Medulla oblongata (tissue), 1 donor: ENCODE measurements around the gene ZFYVE26.
A peak's percentile ranks its signal among the peaks of the same experiment; 100 is the strongest.
"Not testable (repeated sequence)": the region's sequence is repeated elsewhere in the genome, so short reads cannot be mapped to it uniquely, and the experiment has no call there.

ENCODE experiments used
- DNase-seq: peaks from one replicate; pipeline ENCODE4 v3.0.0-alpha.2; 2015; ENCODE audit errors: extremely low spot score

The ZFYVE26 gene

DNA sequence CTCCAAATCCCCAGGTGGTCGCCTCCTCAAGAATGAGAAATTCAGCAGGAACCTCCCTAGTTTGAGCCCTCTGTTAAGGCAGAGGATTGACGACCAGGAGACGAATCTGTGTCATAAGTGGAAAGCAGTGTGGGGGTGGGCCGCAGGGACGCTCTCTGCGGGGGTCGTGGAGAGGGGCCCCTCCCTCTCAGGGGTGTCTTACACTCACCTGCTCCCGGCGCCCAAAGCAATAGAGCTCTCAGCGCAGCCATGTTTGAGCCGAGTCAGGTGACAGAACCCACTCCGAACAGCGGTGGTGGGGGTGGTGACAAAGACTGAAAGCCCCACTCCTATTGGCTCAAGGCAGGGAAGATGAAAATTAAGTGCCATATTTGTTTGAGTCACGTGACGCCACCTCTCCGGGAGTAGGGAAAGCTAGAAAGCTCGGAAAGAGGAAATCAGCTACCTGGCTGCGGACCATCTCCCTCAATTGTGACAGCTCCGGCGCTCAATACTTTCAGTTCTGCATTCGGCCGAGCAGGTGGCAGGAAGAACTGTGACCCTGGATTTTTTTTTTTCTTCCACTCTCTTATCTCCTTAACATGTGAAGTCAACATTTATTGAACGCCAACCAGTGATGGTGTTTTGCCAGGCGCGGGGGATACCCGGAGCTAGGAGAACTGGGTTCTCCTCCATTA lies at the start of gene ZFYVE26:
ZFYVE26 (minus strand) TSS at position 265 of the 677 bp plus-strand sequence. CDS start 627 bp downstream, outside the sequence.
- DNase-seq = peak; percentile 98

DNA sequence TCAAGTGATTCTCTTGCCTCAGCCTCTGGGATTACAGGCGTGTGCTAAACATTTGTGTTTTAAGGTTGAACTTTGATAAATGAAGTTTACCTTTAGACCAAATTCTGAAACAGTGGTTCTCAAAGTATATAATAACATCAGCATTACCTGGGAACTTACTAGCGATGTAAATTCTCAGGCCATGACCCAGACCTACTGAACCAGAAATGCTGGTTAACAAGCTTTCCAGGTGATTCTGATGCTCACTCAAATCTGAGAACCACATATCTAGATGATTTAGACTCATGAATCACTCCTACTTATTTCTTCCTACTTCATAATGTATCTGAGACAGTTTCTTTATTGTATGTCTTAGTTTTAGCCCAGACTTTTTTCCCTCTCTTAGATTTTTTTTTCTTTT lies 46.8 kb upstream of the ZFYVE26 start:
- no peak for DNase-seq

DNA sequence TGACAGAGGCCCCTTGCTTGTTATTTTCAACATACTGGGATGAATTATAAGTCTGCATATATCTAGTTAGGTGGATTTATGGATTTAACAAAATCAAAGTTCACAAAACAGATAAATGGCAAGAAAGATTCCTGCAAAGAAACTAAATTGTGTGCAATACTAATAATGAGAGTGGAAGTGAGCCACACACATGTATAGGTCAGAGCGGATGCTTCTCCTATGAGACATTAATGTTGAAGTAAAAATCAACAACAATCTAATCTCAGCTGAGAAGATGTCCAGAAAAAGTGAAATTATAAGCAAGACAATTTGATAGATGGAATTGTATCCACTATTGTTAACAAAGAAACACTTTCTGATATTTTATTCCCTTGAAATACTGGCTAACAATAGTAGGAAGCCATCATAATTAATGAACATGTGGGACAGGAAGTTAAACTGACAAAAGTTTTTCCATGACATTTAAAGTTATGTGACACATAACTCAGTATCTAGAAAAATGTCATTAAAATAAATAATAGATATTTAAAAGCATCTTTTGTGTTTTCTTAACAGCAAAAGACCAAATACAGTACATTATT lies 42.9 kb upstream of the ZFYVE26 start:
- no peak for DNase-seq

DNA sequence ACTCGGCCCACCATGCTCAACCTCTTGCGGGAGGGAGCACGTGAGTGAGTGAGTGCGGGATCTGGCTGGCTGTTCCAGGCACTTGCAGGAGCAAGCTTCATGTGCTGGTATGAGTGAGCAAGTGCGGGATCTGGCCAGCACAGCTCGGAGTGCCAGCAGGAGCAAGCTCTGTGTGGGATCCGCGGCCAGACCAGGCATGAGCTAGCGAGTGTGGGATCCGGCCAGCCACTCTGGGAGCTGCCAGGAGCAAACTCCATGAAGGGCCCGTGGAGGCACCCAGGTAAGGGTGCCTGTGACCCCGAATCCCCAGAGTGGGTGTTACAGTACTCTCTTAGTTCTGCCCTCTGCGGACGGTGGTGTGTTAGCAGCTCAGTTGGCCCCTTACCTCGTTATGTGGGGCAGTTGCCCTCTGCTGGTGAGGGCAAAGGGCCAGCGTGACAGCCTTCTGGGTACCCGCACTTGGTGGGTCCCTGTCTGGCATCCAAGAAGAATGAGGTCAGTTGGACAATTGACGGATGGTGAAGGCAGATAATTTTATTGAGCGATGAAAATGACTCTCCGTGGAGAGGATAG lies 41.5 kb upstream of the ZFYVE26 start:
- no peak for DNase-seq

DNA sequence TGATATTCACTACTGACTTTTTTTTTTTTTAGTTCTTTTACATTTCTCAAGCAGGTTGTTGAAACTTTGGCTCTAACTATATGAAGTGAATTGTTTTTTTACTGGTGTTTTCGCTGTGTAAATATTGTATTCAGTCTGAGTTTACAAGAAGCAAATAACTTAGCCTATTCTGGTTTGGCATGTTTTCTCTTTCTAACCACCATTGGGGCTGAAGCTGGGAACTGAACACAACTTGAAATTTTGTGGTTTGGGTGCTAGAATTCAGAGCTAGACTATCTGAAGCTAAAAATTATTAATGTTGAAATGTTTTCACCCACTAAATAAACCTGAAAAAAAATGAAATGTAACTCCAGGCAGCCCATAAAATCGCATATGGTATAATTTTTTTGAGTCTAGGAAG lies 40.4 kb upstream of the ZFYVE26 start:
- no peak for DNase-seq

DNA sequence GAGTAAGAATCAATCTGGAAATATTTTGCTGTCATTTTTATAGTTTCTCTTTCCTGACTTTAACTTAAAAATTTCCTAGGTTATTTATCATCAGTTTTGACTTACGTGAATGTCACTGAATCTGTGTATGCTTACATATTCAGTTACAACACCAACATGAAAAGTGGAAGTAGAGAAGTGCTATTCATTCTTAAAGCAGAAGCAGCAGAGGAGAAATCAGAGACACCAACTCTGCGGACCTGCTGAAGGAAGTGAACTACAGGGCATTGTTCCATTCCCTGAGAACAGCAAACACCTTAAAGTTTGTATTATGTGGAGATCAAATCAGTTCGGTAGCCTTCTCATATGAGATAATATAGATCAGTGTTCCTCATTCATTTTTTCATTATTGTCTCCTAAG lies 37.3 kb upstream of the ZFYVE26 start:
- peak; percentile 38 for DNase-seq

DNA sequence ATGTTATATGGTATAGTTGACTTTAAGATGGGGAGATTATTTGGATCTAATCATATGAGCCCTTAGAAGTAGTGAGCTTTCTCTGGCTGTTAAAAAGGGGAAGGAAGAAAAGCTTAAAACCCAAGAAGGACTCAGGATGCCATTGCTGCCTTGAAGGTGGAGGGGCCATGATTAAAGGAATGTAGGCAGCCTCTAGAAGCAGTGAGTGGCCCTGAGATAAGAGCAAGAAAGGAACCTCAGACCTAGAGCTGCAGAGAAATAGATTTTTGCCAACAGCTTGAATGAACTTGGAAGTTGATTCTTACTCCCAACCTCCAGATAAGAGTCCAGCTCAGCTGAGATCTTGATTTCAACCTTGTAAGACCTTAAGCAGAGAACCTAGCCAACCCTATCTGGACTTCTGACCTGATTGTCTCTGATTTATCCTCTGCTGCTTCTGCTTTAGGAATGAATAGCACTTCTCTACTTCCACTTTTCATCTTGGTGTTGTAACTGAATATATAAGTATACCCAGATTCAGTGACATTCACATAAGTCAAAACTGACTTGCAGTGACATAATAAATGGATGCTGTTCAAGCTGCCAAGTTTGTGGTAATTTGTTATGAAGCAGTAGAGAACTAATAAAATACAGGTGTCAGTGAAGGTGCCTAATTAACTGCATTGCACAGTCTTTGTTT lies 36.7 kb upstream of the ZFYVE26 start:
- peak; percentile 14 for DNase-seq

DNA sequence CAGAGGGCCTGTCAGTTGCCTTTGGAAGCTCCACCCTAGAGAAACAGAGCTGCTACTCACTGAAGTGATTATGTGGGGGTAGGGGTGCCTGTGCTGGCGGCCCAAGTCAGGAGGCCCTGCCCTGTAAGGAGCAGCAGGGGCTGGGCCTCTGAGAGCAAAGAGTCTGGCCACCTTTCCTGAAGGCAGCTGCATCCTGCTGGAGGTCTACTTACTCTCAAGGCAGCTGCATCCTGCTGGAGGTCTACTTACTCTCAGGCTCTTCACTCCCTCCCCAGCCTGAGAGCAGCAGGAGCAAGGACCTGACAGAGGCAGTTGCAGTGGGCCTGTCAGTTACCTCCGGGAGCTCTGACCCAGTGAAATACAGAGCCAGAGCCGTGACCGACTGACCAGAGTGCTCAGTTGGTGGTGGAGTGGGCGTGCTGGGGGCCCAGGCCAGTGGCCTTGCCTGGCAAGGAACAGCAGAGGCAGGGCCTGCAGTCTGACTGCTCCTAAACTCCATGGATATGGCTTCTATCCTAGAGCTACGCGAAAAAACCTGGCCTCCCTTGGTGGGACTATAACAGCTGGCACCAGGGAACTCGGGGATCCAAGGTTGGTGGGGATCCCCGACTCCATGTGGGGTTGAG lies 35.5 kb upstream of the ZFYVE26 start:
- DNase-seq = no peak

DNA sequence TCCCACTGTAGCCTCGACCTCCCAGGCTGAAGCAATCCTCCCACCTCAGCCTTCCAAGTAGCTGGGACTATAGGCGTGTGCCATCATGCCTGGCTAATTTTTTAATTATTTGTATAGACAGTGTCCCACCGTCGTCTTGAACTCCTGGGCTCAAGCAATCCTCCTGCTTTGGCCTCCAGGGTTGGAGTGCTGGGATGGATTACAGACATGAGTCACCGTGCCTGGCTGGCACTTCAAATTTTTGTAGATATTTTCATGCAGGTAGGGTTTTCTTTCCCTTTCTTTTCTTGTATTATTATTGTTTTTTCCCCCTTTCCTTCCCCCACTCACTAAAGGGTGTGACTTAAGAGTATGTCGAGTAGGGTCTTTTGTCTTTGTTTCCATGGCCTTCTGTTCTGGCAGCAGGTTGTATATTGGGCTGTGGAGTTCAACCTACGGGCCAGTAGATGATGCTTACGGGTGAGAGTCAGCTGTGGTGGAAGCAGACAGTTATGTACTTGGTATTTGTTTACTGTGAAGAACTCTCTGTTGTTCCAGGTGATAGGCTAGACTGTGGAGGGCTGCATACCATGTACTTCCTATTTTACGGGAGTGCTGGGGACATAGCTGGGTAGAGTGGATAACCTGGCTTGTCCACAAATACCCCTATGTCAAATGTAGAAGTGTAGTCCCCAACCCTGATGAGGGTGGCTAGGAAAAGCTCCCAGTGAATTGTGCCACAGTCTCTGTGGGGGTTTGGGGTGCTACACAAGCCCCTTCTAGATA lies 33.9 kb upstream of the ZFYVE26 start:
- no peak for DNase-seq

DNA sequence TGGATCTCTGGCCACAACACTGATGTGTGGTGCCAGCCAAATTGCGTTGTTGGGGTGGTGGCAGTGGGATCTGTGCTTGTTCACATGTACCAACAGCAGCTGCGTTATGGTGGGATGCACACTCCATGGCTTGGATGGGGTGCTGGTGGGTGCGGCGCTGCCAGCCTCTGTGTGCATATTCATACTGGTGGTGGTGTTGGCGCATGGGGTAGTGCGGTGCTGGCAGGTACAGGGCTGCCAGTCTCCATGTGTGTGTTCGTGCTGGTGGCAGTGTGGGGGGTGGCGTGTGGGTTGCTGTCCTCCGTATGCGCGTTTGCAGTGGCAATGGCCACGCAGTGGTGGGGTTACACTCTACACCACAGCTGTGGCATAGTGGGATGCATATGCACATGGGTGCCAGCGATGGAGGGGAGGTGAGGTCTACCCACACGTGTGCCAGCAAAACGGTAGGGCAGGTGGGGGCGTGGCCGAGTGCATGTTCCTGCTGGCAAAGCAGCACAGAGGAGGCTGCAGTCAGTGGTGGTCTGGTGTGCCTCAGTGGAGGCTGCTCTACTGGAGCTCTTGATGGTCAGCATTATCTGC lies 29.7 kb upstream of the ZFYVE26 start:
- no peak for DNase-seq

DNA sequence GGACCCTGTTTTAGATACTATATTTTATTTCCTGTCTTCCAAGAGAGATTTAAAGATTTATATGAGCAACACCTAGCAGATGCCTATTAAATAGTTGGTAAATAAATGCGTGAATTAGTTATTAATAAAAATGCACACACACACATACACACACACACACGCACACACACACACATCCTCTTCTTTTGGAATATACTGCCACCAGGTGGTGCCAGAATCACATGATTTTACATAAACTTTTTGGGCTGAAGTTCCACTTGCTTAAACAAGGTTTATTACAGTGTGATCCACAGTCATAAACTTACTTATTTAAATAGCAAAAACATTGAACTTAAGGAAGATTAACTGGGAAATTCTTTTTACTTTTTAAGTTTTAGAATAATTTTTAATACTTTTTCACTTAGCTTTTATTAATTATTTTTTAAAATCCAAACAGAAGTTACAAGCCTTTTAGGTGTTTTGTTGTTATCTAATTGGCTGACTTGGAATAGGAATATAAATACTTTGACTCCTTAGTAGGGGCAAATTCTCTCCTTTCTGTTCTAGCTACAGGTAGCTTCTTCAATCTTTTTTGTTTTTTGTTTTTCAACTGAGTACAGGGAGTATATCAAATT lies 20.7 kb upstream of the ZFYVE26 start:
- DNase-seq = peak; percentile 74

DNA sequence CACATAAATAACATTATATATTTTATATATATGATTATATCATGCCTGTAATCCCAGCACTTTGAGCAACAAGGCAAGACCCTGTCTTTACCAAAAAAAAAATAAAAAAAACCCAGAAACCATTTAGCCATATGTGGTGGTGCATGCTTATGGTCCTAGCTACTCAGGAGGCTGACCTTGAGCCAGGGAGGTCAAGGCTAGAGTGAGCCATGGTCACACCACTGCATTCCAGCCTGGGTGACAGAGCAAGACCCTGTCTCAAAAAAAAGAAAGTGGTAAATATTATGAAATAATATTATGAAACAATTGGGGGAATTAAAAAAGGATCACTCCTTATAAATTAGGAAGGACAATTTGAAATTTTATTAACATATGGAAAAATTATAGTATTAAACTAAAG lies 19.2 kb upstream of the ZFYVE26 start:
- DNase-seq = no peak

DNA sequence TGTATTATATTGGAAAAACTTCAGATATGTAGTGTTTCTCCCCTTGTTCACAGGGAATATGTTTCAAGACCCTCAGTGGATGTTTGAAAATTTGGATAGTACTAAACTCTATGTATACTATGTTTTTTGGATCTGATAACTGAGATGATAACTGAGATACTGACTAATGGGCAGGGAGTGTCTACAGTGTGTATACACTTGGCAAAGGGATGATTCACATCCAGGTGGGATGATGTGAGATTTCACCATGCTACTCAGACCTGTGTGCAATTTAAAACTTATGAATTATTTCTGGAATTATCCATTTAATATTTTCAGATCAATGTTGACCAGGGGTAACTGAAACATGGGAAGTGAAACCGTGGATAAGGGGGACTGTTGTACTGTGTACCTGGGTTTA lies 17.0 kb upstream of the ZFYVE26 start:
- DNase-seq = no peak

DNA sequence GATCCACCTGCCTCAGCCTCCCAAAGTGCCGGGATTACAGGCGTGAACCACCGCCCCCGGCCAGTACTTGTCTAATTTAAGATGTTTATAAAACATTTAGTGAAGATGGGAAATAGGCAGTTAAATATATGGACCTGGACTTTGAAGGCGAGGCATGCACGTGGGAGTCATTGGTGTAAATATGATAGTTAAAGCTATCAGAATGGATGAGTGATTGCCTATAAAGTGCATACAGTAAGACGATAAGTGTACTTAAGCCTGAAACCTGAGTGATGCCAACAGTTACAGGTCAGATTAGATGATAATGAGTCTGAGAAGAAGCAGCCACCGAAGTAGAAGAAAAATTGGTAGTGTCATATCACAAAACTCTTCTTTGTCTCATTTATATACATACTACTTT lies 14.7 kb upstream of the ZFYVE26 start:
- no peak for DNase-seq

DNA sequence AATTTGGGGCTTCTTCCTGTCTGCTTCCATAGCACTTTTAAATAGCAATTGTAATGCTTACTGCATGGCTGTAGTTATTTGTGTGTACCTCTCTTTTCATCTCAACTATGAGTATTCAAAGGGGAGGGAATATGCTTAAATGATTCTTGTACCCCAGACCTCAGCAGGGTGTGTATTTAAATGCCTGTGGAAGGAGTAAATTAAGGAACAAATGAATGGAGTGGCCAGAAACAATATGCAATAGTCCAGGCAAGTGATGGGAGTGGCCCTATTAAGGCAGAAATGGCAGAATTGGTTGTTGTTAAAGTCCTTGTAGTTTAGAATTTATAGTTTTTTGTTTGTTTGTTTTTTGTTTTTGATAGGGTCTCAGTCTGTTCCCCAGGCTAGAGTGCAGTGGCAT lies 4.7 kb upstream of the ZFYVE26 start:
- no peak for DNase-seq

DNA sequence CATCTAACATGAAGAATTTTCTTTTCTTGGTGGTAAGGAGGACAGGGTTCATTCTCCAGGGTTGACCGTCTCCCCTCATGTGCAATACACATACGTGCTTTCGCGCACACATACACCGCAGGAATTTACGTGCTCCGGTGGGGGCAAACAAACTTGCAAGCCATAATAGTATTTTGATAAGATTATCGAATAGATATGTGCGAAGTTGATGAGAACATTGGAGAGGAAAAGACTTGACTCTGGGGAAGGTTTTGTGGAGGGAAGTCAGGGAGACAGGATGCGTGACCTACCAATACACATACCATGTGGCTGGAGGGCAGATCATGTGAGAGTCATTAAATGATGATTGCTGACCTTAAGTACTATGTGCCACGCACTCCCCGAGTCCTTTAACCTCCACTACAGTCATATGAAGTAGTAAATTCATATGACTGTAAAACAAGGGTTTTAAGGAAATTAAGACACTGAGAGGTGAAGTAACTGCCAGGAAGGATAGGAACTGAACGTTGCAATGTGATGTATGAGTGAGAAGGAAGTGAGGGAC lies 4.1 kb upstream of the ZFYVE26 start:
- DNase-seq = no peak

DNA sequence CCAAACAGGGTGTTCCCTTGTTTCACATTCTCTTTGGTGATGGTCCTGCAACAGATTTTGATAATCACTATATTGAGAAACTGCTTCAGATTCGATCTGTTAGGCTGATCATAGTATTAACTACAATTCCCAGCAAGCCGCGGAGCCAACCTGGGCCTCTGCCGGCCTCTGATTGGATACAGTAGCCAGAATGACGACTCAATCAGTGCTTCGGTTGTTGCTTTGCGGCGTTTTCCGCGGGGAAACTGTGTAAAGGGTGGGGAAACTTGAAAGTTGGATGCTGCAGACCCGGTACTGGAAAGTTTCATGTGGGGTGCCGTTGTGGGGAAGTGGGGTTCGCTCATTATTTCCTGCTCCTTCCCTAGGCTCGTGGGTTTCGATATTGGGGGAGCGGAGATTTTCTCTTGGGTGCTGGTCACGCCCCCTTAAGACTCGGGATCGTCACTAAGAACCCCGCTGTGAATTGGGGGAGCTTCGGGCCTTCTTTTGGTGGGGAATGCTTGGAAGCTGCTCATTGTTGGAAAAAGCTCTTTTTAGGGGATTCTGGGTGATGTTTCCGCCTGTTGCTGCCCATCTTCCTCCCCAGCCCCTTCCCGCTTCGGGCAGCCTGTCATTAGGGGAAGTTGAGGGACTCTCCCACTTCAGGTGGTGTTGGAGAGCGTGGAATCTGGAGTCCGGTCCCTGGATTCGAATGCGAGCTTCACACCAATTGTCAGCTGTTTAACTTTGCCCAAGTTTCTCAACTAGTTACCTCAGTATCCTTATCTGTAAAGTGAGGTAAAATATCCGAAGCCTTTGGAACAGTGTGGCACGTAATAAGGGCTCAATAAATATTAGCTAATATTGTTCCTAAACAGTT lies 3.4 kb upstream of the ZFYVE26 start, which contains the start of gene RAD51B:
RAD51B (plus strand) TSS at position 217 of the 859 bp plus-strand sequence.
- peak; percentile 92 for DNase-seq

DNA sequence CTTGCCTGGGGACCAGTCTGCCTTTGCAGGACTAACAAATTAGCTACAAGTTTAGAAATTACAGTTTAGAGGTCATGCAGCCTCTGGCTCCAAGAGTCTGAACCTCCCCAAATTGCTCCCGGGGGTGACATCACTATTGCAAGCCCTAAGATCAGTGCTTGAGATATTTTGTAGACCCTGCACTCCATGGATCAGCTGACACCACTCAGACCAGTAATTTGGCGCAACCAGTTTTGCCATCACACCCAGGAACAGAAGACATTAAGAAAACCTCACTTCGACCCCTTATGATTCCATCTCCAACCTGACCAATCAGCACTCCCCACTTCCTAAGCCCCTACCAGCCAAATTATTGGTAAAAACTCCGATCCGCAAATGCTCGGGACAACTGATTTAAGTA lies 2.1 kb upstream of the ZFYVE26 start:
- not testable (repeated sequence) for DNase-seq

DNA sequence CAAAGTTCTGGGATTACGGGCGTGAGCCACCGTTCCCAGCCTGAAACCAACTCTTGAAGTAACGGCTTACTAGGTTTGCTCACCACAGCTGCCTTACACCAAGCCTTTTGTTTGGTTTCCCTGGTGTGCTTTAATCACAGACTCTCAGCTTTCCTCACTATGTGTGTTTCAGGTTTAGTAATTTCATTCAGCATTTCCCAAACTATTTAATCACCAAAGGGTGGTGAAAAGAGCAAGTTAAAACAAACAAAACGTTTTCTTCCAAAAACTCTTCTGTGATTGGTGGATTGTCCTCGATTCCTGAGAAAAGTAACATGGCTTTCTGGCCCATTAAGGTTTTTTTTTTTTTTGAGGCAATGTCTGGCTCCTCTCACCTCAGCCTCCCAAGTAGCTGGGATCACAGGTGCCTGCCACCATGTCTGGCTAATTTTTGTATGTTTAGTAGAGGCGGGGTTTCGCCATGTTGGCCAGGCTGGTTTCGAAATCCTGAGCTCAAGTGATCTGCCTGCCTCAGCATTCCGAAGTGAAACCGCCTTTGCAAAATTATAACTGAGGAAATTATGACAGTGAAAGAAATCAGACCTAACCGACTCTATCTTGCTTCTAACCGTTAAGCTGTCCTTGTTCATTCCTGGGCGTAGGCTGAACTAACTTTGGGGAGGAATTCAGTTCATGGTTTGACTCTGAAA lies 1.5 kb upstream of the ZFYVE26 start:
- no peak for DNase-seq
